SH-SY5Y (cell line): Measurements from ENCODE around the gene WWOX.

Source experiments
- GATA2 ChIP-seq: IDR thresholded peaks from 2 replicates; pipeline ENCODE4 v1.6.1; 2011; ENCODE audit warnings: mild to moderate bottlenecking, low read depth, low read length
- GATA3 ChIP-seq: IDR thresholded peaks from 2 replicates; pipeline ENCODE4 v1.6.1; 2011; ENCODE audit warnings: low read depth, mild to moderate bottlenecking, low read length, moderate library complexity

GRCh38 chr16:78677181-78677731, 577.8 kb downstream of the WWOX start:
- TF ChIP-seq GATA2 = no peak
- TF ChIP-seq GATA3 = no peak
